ENCODE measurements around the gene COA3. TPM values are rescaled to one million over a fixed set of nuclear protein-coding genes. Genes with fewer than 3 reads are reported as not detected.

Gene COA3
- total RNA-seq, 6 experiments from 2014 or later, result 50.4 to 118 (median 68.3) TPM

DNA sequence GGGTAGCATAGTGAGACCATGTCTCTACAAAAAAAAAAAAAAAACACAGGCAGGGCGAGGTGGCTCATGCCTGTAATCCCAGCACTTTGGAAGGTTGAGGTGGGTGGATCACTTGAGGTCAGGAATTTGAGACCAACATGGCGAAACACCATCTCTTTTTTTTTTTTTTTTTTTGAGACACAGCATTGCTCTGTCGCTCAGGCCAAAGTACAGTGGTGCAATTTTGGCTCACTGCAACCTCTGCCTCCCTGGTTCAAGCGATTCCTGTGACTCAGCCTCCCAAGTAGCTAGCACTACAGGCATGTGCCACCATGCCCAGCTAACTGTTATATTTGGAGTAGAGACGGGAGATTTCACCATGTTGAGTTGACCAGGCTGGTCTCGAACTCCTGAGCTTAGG is 32.4 kb downstream of the COA3 start:
- Histone ChIP-seq H3K4me3 (no peak overlapping the region), H3K27me3 (no peaks in the 10 kb centered on the region), H3K27ac (no peak overlapping the region), H3K9me3 (no peaks in the 10 kb centered on the region), H3K4me1 (peaks cover 0 to 4% (median 0%) of the 10 kb centered on the region in 4 donors), H3K36me3 (no peaks in the 10 kb centered on the region)
- DNase-seq (no peak), ATAC-seq (peak in 1 of 4 donors; percentile 24)
- TF ChIP-seq, protein P1, sequence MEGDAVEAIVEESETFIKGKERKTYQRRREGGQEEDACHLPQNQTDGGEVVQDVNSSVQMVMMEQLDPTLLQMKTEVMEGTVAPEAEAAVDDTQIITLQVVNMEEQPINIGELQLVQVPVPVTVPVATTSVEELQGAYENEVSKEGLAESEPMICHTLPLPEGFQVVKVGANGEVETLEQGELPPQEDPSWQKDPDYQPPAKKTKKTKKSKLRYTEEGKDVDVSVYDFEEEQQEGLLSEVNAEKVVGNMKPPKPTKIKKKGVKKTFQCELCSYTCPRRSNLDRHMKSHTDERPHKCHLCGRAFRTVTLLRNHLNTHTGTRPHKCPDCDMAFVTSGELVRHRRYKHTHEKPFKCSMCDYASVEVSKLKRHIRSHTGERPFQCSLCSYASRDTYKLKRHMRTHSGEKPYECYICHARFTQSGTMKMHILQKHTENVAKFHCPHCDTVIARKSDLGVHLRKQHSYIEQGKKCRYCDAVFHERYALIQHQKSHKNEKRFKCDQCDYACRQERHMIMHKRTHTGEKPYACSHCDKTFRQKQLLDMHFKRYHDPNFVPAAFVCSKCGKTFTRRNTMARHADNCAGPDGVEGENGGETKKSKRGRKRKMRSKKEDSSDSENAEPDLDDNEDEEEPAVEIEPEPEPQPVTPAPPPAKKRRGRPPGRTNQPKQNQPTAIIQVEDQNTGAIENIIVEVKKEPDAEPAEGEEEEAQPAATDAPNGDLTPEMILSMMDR (IDR thresholded peaks at IDR 0.05), result no peak
- TF ChIP-seq POLR2A (IDR thresholded peaks at IDR 0.05), result no peak
- intact Hi-C loops (cut with DNase I), result loop anchor here in 1 of 2 donors (10.0 kb wide), 1 partner anchor 51 kb away; no protein-coding TSS in a partner anchor
- WGBS (ENCODE audit: insufficient coverage, low coverage, low lambda C conversion rate, missing lambda C conversion rate), result 49% methylated on average over 4 of the region's 6 CpGs

DNA sequence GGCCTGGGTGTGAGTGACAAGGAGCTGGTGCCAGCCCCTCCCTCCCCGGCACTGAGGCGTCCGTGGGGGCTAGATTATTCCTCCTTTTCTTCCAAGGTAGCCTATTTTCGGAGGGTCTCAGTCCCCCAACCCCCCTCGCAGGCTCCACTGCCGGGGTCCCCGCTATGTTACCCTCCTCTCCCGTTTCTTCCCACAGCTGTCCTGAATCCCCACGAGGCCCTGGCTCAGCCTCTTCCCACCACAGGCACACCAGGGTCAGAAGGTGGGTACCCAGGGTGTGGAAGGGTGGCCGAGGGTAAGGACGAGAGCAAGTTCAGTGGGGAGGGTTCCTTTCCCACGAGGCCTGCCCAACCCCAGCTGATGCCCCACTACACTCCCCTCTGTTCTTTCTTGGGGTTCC is 36.9 kb downstream of the COA3 start:
- 67% methylated on average over 1 of the region's 12 CpGs for WGBS (ENCODE audit: insufficient coverage, low coverage, low lambda C conversion rate, missing lambda C conversion rate)

DNA sequence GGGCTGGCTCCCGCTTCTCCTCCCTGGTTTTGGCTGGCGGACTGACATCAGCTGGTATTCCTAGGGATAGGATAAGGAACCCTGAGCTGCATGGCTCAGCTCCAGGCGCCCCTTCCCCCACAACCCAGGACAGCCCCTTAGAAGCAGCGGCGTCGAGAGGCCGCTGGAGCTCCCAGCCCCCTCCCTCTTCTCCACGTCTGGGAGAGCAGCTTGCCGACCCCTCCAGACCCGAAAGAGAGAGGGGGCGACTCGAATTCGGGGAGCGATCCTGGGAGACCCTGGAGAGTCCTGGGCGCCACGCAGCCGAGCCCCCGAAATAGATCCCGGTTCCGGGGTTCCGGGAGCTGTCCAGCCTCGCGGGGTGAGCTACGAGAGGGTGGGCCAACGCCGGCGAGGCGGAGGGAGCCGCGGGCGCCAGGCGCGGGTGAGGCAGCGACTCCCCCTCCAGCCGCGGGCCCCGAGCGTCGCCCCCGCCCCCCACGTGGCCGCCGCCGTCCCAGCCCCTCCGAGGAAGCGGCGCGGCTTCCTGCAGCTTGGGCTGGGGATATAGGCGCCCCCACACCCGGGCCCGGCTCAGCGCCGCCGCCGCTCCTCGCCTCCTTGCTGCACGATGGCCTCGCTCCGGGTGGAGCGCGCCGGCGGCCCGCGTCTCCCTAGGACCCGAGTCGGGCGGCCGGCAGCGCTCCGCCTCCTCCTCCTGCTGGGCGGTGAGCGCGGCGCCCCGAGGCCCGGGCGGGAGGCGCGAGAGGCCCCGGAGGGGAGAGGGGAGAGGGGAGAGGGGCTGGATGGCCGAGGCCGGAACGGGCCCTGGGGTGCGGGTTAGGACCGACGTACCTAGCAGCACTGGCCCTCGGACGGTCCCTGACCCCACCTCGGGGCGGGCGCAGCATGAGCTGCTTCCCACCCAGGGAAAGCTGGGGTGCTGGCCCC is 37.6 kb downstream of the COA3 start, which contains the start of gene RAMP2:
Gene RAMP2 (plus strand): TSS at position 576 of the 930 bp plus-strand sequence. CDS start 35 bp downstream, at position 611.
- ATAC-seq (peak; percentile 15 to 57 (median 22)), DNase-seq (peak in 1 of 3 donors; percentile 36)
- no peaks in the 10 kb centered on the region for H3K36me3 ChIP-seq
- H3K27ac ChIP-seq, result peak within 1 kb of the TSS; percentile 18 to 59 (median 21)
- H3K27me3 ChIP-seq, result no peaks in the 10 kb centered on the region
- H3K9me3 ChIP-seq, result no peaks in the 10 kb centered on the region
- TF ChIP-seq, protein P1 (IDR thresholded peaks at IDR 0.05), result no peak
- no peak for TF ChIP-seq POLR2A (IDR thresholded peaks at IDR 0.05)
- H3K4me1 ChIP-seq, result peaks cover 0 to 15% (median 0%) of the 10 kb centered on the region in 4 donors
- WGBS (ENCODE audit: insufficient coverage, low coverage, low lambda C conversion rate, missing lambda C conversion rate), result 18% methylated on average over 14 of the region's 92 CpGs
- intact Hi-C loops (cut with DNase I), result loop anchor here (5.0 to 10.0 kb wide), 2 partner anchors 39 to 46 kb away; no protein-coding TSS in a partner anchor
- peak within 1 kb of the TSS; percentile 32 to 47 (median 38) for H3K4me3 ChIP-seq

More for the DNA sequence above, 36.9 kb downstream of the COA3 start:
- H3K9me3 ChIP-seq, result no peaks in the 10 kb centered on the region
- ATAC-seq, result no peak
- no peaks in the 10 kb centered on the region for H3K36me3 ChIP-seq
- peak overlapping the region; percentile 18 to 59 (median 21) for H3K27ac ChIP-seq
- TF ChIP-seq, protein P1 (IDR thresholded peaks at IDR 0.05), result no peak
- TF ChIP-seq POLR2A (IDR thresholded peaks at IDR 0.05), result no peak
- DNase-seq, result no peak
- H3K27me3 ChIP-seq, result no peaks in the 10 kb centered on the region
- intact Hi-C loops (cut with DNase I), result loop anchor here (5.0 to 10.0 kb wide), 2 partner anchors 39 to 47 kb away; no protein-coding TSS in a partner anchor
- H3K4me1 ChIP-seq, result peaks cover 0 to 15% (median 0%) of the 10 kb centered on the region in 4 donors
- H3K4me3 ChIP-seq, result peak overlapping the region; percentile 32 to 47 (median 38)

DNA sequence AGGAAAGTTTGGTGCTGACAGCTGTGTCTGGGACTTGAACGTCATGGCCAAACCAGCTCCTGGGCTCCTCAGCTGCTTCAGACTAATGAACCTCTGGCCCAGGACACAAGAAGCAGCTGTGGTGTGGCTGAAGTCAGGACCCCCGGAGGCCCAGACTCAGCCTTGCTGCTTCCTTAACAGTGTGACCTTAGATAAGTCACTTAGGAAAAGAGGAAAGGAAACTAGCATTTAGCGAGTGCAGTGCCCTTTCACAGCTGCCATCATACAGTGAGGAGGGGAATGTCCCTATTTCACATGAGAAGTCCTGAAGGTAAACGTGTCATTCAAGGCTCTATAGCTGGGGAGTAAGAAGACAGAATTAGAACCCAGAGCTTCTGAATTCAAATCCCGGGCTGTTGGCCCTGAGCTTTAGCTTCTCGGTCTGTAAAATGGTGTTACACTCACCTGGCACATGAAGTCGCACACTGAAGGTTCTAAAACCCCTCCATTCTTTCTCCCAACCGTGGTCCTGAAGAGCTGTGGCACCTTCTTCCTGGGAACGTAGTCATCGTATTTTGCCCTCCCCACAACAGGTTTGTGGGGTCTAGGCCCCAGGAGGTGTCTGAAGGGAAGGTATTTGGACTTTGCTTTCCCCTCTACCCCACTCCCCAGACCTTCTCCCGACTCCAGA is 38.4 kb downstream of the COA3 start:
- no peak for DNase-seq
- peak in 3 of 4 donors; percentile 24 to 39 (median 27) for ATAC-seq
- Histone ChIP-seq H3K27ac (peak overlapping the region in 1 of 3 donors; percentile 38), H3K9me3 (no peaks in the 10 kb centered on the region), H3K36me3 (no peaks in the 10 kb centered on the region), H3K4me1 (peaks cover 0 to 15% (median 0%) of the 10 kb centered on the region in 4 donors), H3K27me3 (no peaks in the 10 kb centered on the region), H3K4me3 (peak overlapping the region in 2 of 3 donors; percentile 38 to 47)
- TF ChIP-seq, protein P1 (IDR thresholded peaks at IDR 0.05), result no peak
- TF ChIP-seq POLR2A (IDR thresholded peaks at IDR 0.05), result no peak
- intact Hi-C loops (cut with DNase I), result loop anchor here (5.0 to 10.0 kb wide), 2 partner anchors 38 to 45 kb away; no protein-coding TSS in a partner anchor
- 49% methylated on average over 7 of the region's 11 CpGs for WGBS (ENCODE audit: insufficient coverage, low coverage, low lambda C conversion rate, missing lambda C conversion rate)
